WTC11 (cell line): Measurements from ENCODE around the gene CHI3L1.

Experiments
- CREB1 ChIP-seq: sonication (generic); formaldehyde crosslinking; IDR thresholded peaks from 2 replicates; pipeline ENCODE4 v1.8.0; 2023; ENCODE audit warnings: mild to moderate bottlenecking, missing genetic modification reagents
- FOXJ3 ChIP-seq: sonication (generic); formaldehyde crosslinking; IDR thresholded peaks from 2 replicates; pipeline ENCODE4 v1.9.0; 2021; ENCODE audit warnings: missing genetic modification reagents, mild to moderate bottlenecking, borderline replicate concordance
- MYBL2 ChIP-seq: sonication (generic); formaldehyde crosslinking; IDR thresholded peaks from 2 replicates; pipeline ENCODE4 v1.8.1; 2023; ENCODE audit warnings: mild to moderate bottlenecking, moderate library complexity, missing genetic modification reagents
- ZNF232 ChIP-seq: sonication (generic); formaldehyde crosslinking; IDR thresholded peaks from 2 replicates; pipeline ENCODE4 v1.8.0; 2022; ENCODE audit warnings: mild to moderate bottlenecking, missing genetic modification reagents
- TF ChIP-seq, protein P1 (sequence below): fragments of 200-600 bp; IDR thresholded peaks from 2 replicates; pipeline ENCODE4 v1.8.0; 2022; ENCODE audit warnings: antibody characterized with exemption
- TF ChIP-seq, protein P2 (sequence below): sonication (generic); formaldehyde crosslinking; IDR thresholded peaks from 2 replicates; pipeline ENCODE4 v1.8.0; 2022; ENCODE audit warnings: mild to moderate bottlenecking, missing genetic modification reagents

DNA sequence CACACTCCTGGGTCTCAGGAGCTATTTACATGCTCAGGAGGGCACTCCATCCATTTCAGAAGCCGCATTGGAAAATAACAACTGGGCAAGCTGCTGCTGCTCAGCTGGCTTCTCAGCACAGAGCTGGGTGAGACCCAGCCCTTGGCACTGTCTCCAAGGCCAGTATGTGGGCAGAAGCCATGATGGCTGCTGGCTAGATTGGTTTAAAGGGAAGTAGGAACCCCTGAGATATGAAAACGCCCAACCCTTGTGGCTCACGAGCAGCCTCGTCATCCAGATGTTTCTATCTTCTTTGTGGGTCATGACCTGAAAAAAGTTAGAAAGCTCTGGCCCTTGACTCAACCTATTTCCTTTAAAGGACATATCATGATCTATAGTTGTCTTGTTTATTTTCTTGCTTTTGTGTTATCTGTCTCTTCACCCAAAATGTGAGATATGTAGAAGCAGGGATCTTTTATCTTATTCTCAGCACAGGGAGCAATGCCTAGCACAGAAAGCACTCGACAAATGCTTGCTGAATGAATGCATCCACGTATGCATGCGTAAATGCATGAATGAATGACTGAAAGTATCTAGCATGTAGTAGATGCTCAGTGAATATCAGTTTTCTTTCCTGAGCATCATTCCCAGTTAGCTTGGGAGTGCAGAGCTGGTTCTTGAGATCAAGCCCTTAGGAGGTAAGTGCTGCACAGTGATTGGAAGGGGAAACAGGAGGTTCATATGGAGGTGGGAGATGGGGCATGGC lies 22.4 kb downstream of the CHI3L1 start:
- TF ChIP-seq, protein P1, sequence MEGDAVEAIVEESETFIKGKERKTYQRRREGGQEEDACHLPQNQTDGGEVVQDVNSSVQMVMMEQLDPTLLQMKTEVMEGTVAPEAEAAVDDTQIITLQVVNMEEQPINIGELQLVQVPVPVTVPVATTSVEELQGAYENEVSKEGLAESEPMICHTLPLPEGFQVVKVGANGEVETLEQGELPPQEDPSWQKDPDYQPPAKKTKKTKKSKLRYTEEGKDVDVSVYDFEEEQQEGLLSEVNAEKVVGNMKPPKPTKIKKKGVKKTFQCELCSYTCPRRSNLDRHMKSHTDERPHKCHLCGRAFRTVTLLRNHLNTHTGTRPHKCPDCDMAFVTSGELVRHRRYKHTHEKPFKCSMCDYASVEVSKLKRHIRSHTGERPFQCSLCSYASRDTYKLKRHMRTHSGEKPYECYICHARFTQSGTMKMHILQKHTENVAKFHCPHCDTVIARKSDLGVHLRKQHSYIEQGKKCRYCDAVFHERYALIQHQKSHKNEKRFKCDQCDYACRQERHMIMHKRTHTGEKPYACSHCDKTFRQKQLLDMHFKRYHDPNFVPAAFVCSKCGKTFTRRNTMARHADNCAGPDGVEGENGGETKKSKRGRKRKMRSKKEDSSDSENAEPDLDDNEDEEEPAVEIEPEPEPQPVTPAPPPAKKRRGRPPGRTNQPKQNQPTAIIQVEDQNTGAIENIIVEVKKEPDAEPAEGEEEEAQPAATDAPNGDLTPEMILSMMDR = no peak
- TF ChIP-seq FOXJ3 (no peak), MYBL2 (CRISPR knock-in tag) (no peak), ZNF232 (CRISPR knock-in tag) (no peak), CREB1 (CRISPR knock-in tag) (no peak)
- TF ChIP-seq, protein P2, sequence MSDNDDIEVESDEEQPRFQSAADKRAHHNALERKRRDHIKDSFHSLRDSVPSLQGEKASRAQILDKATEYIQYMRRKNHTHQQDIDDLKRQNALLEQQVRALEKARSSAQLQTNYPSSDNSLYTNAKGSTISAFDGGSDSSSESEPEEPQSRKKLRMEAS (CRISPR knock-in tag) = no peak
